ENCODE measurements around the gene PIEZO2.

PIEZO2 gene

GRCh38 chr18:10793730-10794370 lies 355.5 kb downstream of the PIEZO2 start:
- DNase-seq (ENCODE audit: low read depth in 1 of 2, low spot score in 1 of 2) = no peak

GRCh38 chr18:10792181-10792580 lies 357.2 kb downstream of the PIEZO2 start:
- DNase-seq (ENCODE audit: low read depth in 1 of 2, low spot score in 1 of 2) = no peak

- DNase-seq (ENCODE audit: low read depth in 1 of 2, low spot score in 1 of 2) = no peak
These were observed 358.1 kb downstream of the PIEZO2 start for GRCh38 chr18:10791169-10791831.

DNA sequence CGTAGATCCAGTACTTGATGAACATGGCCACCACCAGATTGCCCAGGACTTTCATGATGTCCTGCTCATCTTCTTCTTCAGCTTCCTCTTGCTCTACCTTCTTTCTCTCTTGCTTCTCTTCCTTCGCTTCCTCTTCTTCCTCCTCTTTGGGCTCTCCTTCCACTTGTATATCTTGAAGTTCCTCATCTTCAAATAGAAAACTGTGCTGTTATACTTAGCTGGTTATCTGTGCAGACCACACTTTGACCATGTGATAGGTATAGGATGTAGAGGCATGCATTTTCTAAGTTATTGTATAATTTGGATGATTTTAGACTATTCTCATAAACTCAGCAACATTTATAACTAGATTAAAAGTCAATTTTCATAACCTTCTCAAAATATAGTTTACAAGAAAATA lies 360.2 kb downstream of the PIEZO2 start:
- DNase-seq (ENCODE audit: low read depth in 1 of 2, low spot score in 1 of 2) = no peak

GRCh38 chr18:10787293-10787901 lies 362.0 kb downstream of the PIEZO2 start:
- peak; percentile 53 to 65 for DNase-seq (ENCODE audit: low read depth in 1 of 2, low spot score in 1 of 2)

- no peak for DNase-seq (ENCODE audit: low read depth in 1 of 2, low spot score in 1 of 2)
These were observed 363.6 kb downstream of the PIEZO2 start for GRCh38 chr18:10785798-10786197.

DNA sequence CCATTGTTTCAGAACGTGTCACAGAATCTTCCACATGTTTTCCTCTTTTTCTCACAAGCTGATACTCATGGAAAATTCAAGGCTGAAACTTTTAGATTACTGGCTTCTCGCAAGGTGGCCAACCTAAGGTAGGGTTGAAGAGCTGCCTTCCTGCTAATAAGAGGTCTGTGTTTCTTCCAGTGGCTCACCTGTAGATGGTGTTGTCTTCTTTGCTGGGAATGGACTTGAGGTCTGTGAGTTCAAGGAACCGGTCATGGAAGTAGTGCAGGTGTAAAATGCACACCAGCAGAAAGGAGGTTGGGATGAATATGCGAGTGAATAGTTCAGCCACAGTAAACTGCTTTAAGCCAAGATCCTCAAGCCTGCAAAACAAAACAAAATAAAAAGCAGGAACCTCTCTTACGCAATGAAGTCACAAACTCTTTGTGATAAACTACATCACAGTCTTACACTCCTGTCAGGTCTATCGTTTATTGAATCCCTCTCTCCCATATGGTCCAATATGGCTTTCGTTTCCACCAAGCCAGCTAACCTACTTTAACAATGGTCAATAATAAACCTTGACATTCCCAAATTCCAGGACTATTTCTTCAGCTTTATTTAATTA lies 364.7 kb downstream of the PIEZO2 start:
- DNase-seq (ENCODE audit: low read depth in 1 of 2, low spot score in 1 of 2) = no peak

- no peak for DNase-seq (ENCODE audit: low read depth in 1 of 2, low spot score in 1 of 2)
These were observed 365.4 kb downstream of the PIEZO2 start for GRCh38 chr18:10783941-10784340.

DNA sequence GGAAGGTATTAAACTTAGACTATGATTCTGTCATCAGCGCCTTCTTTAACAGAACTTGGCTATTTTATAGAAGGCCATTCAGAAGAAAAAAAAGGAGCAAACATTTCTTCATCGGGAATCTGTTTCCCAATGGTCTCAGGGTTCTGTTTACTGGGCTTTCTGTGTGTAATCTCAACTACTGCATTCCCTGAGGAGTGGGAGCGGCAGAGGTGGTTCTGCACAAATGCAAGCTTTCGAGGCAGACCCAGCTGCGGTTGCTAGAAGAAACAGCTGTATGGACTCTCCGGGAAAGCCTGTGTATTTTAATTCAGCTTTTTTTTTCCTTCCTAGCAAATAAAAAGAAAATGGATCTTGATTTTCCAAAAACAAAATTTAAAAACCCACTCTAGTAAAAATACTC lies 372.9 kb downstream of the PIEZO2 start:
- DNase-seq (ENCODE audit: low read depth in 1 of 2, low spot score in 1 of 2) = no peak

DNA sequence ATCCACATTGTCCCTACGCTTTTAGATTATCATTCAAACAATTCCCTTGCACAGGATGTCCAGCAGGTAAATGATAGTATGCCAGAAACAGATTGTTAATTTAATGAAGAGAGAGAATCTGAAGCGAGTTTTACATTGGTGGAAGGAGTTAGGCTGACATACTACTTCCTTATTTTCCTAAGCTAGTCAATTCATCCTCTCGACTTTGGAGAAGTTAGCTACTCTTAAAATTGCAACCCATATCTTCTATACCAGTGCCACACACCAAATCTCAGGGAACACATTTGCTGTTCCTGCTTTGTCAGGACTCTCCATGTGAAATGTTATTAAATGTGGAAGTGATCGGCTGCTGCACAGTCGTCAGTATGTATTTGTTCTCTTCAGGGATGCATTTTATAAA lies 374.3 kb downstream of the PIEZO2 start:
- no peak for DNase-seq (ENCODE audit: low read depth in 1 of 2, low spot score in 1 of 2)

- no peak for DNase-seq (ENCODE audit: low read depth in 1 of 2, low spot score in 1 of 2)
These were observed 378.2 kb downstream of the PIEZO2 start for GRCh38 chr18:10771053-10771709.

DNA sequence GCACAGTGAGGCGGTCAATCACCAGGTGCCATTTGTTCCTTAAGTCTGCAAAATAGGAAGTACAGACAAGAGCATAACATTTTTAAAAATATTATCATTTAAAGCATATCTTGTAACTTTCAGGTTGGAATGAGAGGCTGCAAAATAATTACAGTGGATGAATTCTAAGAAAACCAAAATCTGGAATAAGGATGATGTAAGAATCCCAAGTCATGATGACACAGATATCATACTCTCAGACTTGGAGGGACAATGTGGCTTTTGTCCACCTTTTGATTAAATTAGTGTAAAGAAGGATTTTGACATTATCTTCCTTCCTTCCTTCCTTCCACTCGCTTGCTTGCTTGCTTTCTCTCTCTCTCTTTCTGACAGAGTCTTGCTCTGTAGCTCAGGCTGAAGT lies 379.1 kb downstream of the PIEZO2 start:
- DNase-seq (ENCODE audit: low read depth in 1 of 2, low spot score in 1 of 2) = no peak

DNA sequence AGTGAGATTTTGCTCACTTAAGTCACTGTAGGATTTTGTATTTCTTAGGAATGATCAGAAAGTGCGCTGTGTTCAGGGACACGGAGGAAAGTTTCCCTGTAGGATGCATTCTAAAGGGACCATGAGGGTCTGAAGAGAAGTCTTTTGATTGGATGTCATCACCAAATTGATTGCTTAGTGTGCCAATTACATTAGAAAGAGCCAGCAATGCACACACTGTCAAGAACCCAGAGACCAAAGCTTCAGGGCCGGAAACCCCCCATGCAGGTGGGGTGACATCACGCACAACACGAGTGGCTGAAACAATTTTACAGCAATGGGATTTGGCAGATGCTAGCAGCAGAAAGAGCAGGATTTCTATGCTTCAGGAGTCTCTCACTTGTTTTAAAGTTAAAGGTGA lies 381.1 kb downstream of the PIEZO2 start:
- DNase-seq (ENCODE audit: low read depth in 1 of 2, low spot score in 1 of 2) = no peak

DNA sequence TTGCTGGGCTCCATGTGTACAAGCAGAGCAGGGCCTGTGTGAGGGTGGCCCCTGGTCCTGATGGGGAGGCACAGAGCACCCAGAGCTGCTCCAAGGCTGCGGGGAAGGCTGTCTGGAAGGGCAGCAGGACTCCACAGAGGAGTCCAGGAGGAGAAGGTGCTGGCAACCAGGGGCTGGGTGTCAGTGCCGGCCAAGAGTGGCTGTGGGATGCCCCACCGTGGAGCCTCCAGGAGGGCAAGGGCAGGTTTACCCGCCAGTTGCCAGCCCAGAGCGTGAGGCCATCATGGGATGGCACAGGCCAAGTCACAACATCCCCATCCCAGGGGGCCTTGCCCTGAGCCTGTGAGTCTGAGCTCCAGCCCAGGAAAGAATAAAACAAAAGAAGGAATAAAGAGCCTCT lies 381.7 kb downstream of the PIEZO2 start:
- DNase-seq (ENCODE audit: low read depth in 1 of 2, low spot score in 1 of 2) = no peak

DNA sequence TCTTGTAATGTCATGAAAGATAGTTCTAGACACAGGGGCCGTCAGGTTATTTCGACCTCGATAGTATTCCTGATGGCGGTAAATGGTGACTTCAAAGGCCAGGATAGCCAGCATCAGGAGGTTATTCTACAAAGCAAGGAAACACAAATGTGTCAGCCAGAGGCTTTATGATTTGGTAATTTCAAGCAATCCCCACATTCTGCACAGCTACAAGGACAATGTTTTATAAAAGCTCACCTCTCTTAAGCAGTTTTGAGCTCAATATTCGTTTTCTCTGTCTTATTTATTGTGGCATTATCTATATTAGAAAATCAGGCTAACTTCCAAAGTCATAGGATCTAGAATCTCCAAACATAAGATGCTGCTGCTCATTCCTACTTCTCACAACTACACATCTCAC lies 388.4 kb downstream of the PIEZO2 start:
- no peak for DNase-seq (ENCODE audit: low read depth in 1 of 2, low spot score in 1 of 2)

GRCh38 chr18:10759241-10759640 lies 390.1 kb downstream of the PIEZO2 start:
- no peak for DNase-seq (ENCODE audit: low read depth in 1 of 2, low spot score in 1 of 2)

GRCh38 chr18:10757946-10758345 lies 391.4 kb downstream of the PIEZO2 start:
- no peak for DNase-seq (ENCODE audit: low read depth in 1 of 2, low spot score in 1 of 2)

- no peak for DNase-seq (ENCODE audit: low read depth in 1 of 2, low spot score in 1 of 2)
These were observed 392.0 kb downstream of the PIEZO2 start for GRCh38 chr18:10757349-10757748.

GRCh38 chr18:10755855-10756254 lies 393.5 kb downstream of the PIEZO2 start:
- no peak for DNase-seq (ENCODE audit: low read depth in 1 of 2, low spot score in 1 of 2)

GRCh38 chr18:10754128-10754527 lies 395.2 kb downstream of the PIEZO2 start:
- DNase-seq (ENCODE audit: low read depth in 1 of 2, low spot score in 1 of 2) = no peak

DNA sequence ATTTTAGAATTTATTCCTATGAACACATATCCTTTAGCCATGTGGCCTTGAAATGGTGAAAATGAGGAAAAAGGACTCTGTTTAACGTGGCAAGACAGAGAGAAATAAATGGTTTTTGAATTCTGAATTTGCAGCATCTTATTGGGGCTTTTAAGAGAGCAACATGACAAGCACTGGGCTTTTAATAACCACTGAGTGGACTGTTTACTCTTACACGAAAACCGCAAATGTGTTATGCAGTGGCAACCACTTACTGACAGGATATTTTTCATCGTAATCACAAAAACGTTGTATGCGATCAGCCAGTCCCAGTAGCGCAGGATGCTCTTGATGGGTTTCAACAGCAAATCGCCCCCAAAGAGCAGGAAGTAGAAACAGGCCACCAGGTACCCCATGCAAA lies 397.0 kb downstream of the PIEZO2 start:
- no peak for DNase-seq (ENCODE audit: low read depth in 1 of 2, low spot score in 1 of 2)

DNA sequence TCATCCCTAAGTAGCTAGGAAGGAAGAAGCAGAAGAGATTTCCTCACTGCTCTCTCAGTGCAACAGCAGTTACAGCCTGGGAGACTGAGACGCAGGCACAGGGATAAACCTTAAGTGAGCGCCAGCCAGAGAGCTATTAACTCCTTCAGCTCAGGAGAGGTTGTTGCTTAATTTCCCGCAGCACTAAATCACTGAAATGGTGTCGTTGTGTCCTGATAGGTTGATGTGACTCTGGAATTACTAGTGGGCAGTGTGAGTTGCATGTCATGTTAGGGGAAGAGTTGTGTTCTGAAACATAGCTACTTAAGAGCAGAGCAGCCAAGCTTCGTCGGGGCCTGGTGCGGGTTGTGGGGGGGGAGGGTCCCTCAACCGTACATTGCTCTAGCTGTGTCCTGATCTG lies 397.7 kb downstream of the PIEZO2 start:
- no peak for DNase-seq (ENCODE audit: low read depth in 1 of 2, low spot score in 1 of 2)

Measured in activated T-helper 1 cell treated with anti-CD3 and anti-CD28 coated beads, Interleukin-2, amount 50 U/mL, for 16 hours (primary cell).